Kidney (tissue), 14 donors: ENCODE measurements around the gene LYG1. TPM values are rescaled to one million over a fixed set of nuclear protein-coding genes. Genes with fewer than 3 reads are reported as not detected.
"Not testable (repeated sequence)": the region's sequence is repeated elsewhere in the genome, so short reads cannot be mapped to it uniquely, and the experiment has no call there.

Experiments
- DNase-seq, 5 donors: peaks; one replicate each; pipeline ENCODE4 v3.0.0-alpha.2; 2013 to 2020
- FAIRE-seq: peaks from 2 replicates; lab custom pipeline; 2012; peaks lifted over from hg19 to GRCh38; lab: Jason Lieb, UNC
- H3K27ac ChIP-seq, 2 donors: one replicate each; pipeline ENCODE4 v1.7.0; 2013; ENCODE audit warnings: low read depth in 2 of 2, low read length in 2 of 2, inconsistent platforms in 1 of 2
- H3K27me3 ChIP-seq: one replicate; pipeline ENCODE4 v1.7.1; 2013; ENCODE audit warnings: low read length, inconsistent platforms; ENCODE audit not compliant: control insufficient read depth, insufficient read depth
- H3K36me3 ChIP-seq, 3 donors: one replicate each; pipeline versions ENCODE4 v1.7.0 to v1.7.1; 2013; ENCODE audit warnings: low read length in 3 of 3, control low read depth in 1 of 3, inconsistent platforms in 1 of 3; ENCODE audit not compliant: insufficient read depth in 3 of 3, control insufficient read depth in 2 of 3
- H3K4me1 ChIP-seq, 3 donors: one replicate each; pipeline versions ENCODE4 v1.7.0 to v1.7.1; 2013; ENCODE audit warnings: low read length in 3 of 3, inconsistent platforms in 1 of 3, low read depth in 1 of 3; ENCODE audit not compliant: control insufficient read depth in 2 of 3, insufficient read depth in 2 of 3
- H3K4me3 ChIP-seq, 3 donors: one replicate each; pipeline versions ENCODE4 v1.7.0 to v1.8.1; 2013; ENCODE audit warnings: low read length in 3 of 3, control low read depth in 1 of 3, inconsistent platforms in 1 of 3
- H3K9ac ChIP-seq, 3 donors: one replicate each; pipeline versions ENCODE4 v1.7.0 to v1.7.1; 2013; ENCODE audit warnings: low read length in 3 of 3, control low read depth in 1 of 3, inconsistent platforms in 1 of 3
- H3K9me3 ChIP-seq, 3 donors: one replicate each; pipeline versions ENCODE4 v1.7.0 to v1.7.1; 2013; ENCODE audit warnings: low read length in 3 of 3, control low read depth in 1 of 3, inconsistent platforms in 1 of 3; ENCODE audit not compliant: control insufficient read depth in 2 of 3, insufficient read depth in 1 of 3
- CTCF ChIP-seq: IDR thresholded peaks from 3 replicates; pipeline ENCODE4 v1.5.1; 2012; ENCODE audit warnings: mild to moderate bottlenecking, moderate library complexity, borderline replicate concordance; ENCODE audit not compliant: insufficient read depth; ENCODE audit errors: extremely low read depth
- intact Hi-C: fragments of 100-400 bp; cut with DNase I; formaldehyde crosslinking; loops from one replicate; pipeline ENCODE4 v1.11.1; 2022
- polyA plus RNA-seq: library from polyadenylated mRNA; stranded (reverse); fragments of 350-450 nt; fragmentation: Illumina TruSeq; extraction: RNeasy Lipid Tissue Mini Kit (QIAGEN cat#74804); gene quantifications from one replicate; pipeline ENCODE4 v1.2.3, GENCODE V29; 2014; ENCODE audit warnings: low read depth, low replicate concordance; ENCODE audit not compliant: insufficient read depth
- total RNA-seq: library from RNA; stranded (reverse); fragmentation: NEBNext Ultra II Directional; extraction: Animal tissue kit (Norgen Biotek cat#: 25700); gene quantifications from one replicate; pipeline ENCODE4 v1.2.1, GENCODE V29; 2021
- donor health status: control.
- donor health status: control.
- donor health status: control.
- donor health status: control.
- donor health status: control.
- donor health status: DM: yes; HTN: yes; CAD: no.
- donor health status: Normal renal cell carcinoma (clear cell type).

The LYG1 gene
- total and polyA plus RNA-seq, 2 donors from 2014 or later, result 21.0 to 35.0 TPM

- Histone ChIP-seq H3K9me3 (peaks cover 0 to 8% (median 0%) of the 10 kb centered on the region in 3 donors), H3K9ac (no peak overlapping the region), H3K36me3 (no peaks in the 10 kb centered on the region), H3K4me1 (no peaks in the 10 kb centered on the region), H3K4me3 (no peak overlapping the region), H3K27me3 (no peaks in the 10 kb centered on the region), H3K27ac (no peak overlapping the region)
- intact Hi-C loops, result no loop called here
- FAIRE-seq, result no peak
- TF ChIP-seq CTCF, result no peak
- DNase-seq, result no peak
These were observed 22.2 kb downstream of the LYG1 start for GRCh38 chr2:99278793-99279291.

DNA sequence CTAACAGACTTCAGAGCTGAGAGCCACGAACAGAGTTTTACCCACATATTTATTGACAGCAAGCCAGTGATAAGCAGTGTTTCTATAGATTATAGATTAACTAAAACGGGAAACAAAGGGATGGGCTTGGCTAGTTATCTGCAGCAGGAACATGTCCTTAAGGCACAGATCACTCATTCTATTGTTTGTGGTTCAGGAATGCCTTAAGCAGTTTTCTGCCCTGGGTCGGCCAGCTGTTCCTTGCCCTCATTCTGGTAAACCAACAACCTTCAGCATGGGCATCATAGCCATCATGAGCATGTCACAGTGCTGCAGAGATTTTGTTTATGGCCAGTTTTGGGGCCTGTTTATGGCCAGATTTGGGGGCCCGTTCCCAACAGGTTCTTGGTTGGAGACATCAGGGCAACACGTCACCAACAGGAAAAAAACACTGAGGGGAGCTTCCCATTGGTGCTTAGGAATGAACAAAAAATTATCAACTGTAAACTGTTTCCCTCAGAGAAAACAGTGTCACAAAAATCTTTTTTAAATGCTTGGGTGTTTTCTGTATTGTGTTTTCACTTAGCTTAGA is 22.7 kb downstream of the LYG1 start:
- H3K27ac ChIP-seq, FAIRE-seq, H3K4me3 ChIP-seq, H3K9ac ChIP-seq, H3K9me3 ChIP-seq, H3K36me3 ChIP-seq, H3K4me1 ChIP-seq, DNase-seq, intact Hi-C loops, H3K27me3 ChIP-seq: not testable (repeated sequence)

GRCh38 chr2:99275882-99276281 is 25.1 kb downstream of the LYG1 start:
- TF ChIP-seq CTCF, result no peak
- DNase-seq (no peak), FAIRE-seq (no peak)
- H3K36me3 ChIP-seq, result no peaks in the 10 kb centered on the region
- H3K4me3 ChIP-seq, result peak overlapping the region in 1 of 3 donors; percentile 21
- peak overlapping the region in 1 of 3 donors; percentile 43 for H3K9ac ChIP-seq
- no peaks in the 10 kb centered on the region for H3K27me3 ChIP-seq
- intact Hi-C loops, result no loop called here
- peaks cover 0 to 10% (median 0%) of the 10 kb centered on the region in 3 donors for H3K9me3 ChIP-seq
- H3K4me1 ChIP-seq, result no peaks in the 10 kb centered on the region
- H3K27ac ChIP-seq, result no peak overlapping the region

DNA sequence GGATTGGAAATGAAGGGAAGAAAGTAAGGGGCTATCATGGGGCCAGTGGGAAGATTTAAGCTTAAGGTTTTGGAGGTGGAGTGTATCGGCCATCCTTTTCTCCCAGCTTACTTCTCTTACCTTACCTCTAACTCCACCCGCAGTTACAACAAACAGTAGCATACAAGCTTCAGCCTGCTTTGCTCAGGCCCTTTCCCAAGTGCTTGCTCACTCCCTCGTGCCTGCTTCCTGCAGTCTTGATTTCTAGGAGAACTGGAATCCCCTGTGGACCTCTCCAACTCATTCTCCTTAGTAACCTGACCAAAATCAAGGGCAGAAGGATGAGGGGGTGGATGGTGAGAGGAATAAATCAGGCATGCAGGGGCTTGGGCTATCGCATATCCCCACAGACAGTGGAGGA is 39.8 kb downstream of the LYG1 start:
- Histone ChIP-seq H3K4me3 (no peak overlapping the region), H3K9ac (no peak overlapping the region), H3K4me1 (no peaks in the 10 kb centered on the region), H3K36me3 (peaks cover 0 to 3% (median 0%) of the 10 kb centered on the region in 3 donors), H3K9me3 (no peaks in the 10 kb centered on the region), H3K27ac (no peak overlapping the region), H3K27me3 (no peaks in the 10 kb centered on the region)
- intact Hi-C loops, result no loop called here
- DNase-seq (peak in 2 of 5 donors; percentile 1 to 2), FAIRE-seq (no peak)
- no peak for TF ChIP-seq CTCF
